CD14-positive monocyte (primary cell): ENCODE data around the gene CASS4. TPM values are rescaled to one million over a fixed set of nuclear protein-coding genes. Genes with fewer than 3 reads are reported as not detected.

Source experiments
- DNase-seq, 3 donors: peaks; one replicate each; pipeline ENCODE4 v3.0.0-alpha.2; 2011 to 2022
- H2AFZ ChIP-seq: 2 replicates; pipeline ENCODE4 v1.6.0; 2012; ENCODE audit warnings: mild to moderate bottlenecking, low read depth, low read length, inconsistent platforms; ENCODE audit not compliant: insufficient read depth, poor library complexity, severe bottlenecking
- H3K27ac ChIP-seq, 2 donors: 1 replicate in 1 of 2; 2 replicates in 1 of 2; pipeline ENCODE4 v1.5.1; 2012 to 2013; ENCODE audit warnings: low read length in 2 of 2, control low read depth in 1 of 2, inconsistent platforms in 1 of 2, low read depth in 1 of 2, mild to moderate bottlenecking in 1 of 2
- H3K27me3 ChIP-seq, 2 donors: one replicate each; pipeline versions ENCODE4 v1.6.0 to v1.6.1; 2011 to 2013; ENCODE audit warnings: low read length in 2 of 2; ENCODE audit not compliant: control insufficient read depth in 2 of 2, insufficient read depth in 2 of 2
- H3K36me3 ChIP-seq, 2 donors: replicated peaks in 1 of 2; 1 replicate in 1 of 2; 2 replicates in 1 of 2; pipeline versions ENCODE4 v1.5.1 to v1.6.1; 2012 to 2013; ENCODE audit warnings: low read length in 2 of 2, control low read depth in 1 of 2, inconsistent platforms in 1 of 2, mild to moderate bottlenecking in 1 of 2; ENCODE audit not compliant: insufficient read depth in 2 of 2, control insufficient read depth in 1 of 2
- H3K4me1 ChIP-seq, 2 donors: 1 replicate in 1 of 2; 2 replicates in 1 of 2; pipeline versions ENCODE4 v1.5.1 to v1.6.1; 2012 to 2013; ENCODE audit warnings: low read length in 2 of 2, control low read depth in 1 of 2, inconsistent platforms in 1 of 2, mild to moderate bottlenecking in 1 of 2, moderate library complexity in 1 of 2; ENCODE audit not compliant: insufficient read depth in 2 of 2, control insufficient read depth in 1 of 2
- H3K4me2 ChIP-seq: replicated peaks from 2 replicates; pipeline ENCODE3; 2012; ENCODE audit warnings: low read length, moderate library complexity, mild to moderate bottlenecking; ENCODE audit not compliant: poor library complexity, severe bottlenecking; ENCODE audit errors: extremely low read depth
- H3K4me3 ChIP-seq, 3 experiments: fragments of 200-600 bp in 1 of 3; sonication (generic) in 1 of 3; replicated peaks in 1 of 3; 1 replicate in 2 of 3; 2 replicates in 1 of 3; pipeline ENCODE4 v1.5.1; 2011 to 2013; ENCODE audit warnings: low read length in 3 of 3, mild to moderate bottlenecking in 3 of 3, control low read depth in 2 of 3, low read depth in 2 of 3, inconsistent platforms in 1 of 3, moderate library complexity in 1 of 3
- H3K79me2 ChIP-seq: 2 replicates; pipeline ENCODE4 v1.6.0; 2012; ENCODE audit warnings: mild to moderate bottlenecking, control low read depth, inconsistent platforms, low read length, moderate library complexity; ENCODE audit not compliant: insufficient read depth
- H3K9ac ChIP-seq: 2 replicates; pipeline ENCODE4 v1.6.0; 2017; ENCODE audit warnings: low read length, mild to moderate bottlenecking; ENCODE audit not compliant: insufficient read depth, poor library complexity, severe bottlenecking
- H3K9me3 ChIP-seq, 2 donors: replicated peaks in 1 of 2; 1 replicate in 1 of 2; 2 replicates in 1 of 2; pipeline versions ENCODE4 v1.5.1 to v1.6.1; 2012 to 2013; ENCODE audit warnings: low read length in 2 of 2, control low read depth in 1 of 2; ENCODE audit not compliant: control insufficient read depth in 1 of 2, insufficient read depth in 1 of 2
- H4K20me1 ChIP-seq: 2 replicates; pipeline ENCODE4 v1.6.0; 2012; ENCODE audit warnings: mild to moderate bottlenecking, low read length, control low read depth, moderate library complexity; ENCODE audit not compliant: insufficient read depth
- H3K27ac Mint-ChIP-seq, 7 donors: one replicate each; pipeline ENCODE4 v1.8.0; 2020; ENCODE audit warnings: mild to moderate bottlenecking in 7 of 7, mixed read lengths in 7 of 7, moderate library complexity in 6 of 7, inconsistent platforms in 2 of 7
- H3K27me3 Mint-ChIP-seq, 3 donors: one replicate each; pipeline ENCODE4 v1.8.0; 2021 to 2022; ENCODE audit warnings: low read depth in 3 of 3, mild to moderate bottlenecking in 3 of 3, mixed read lengths in 3 of 3, moderate library complexity in 3 of 3, inconsistent platforms in 1 of 3
- H3K36me3 Mint-ChIP-seq, 2 donors: one replicate each; pipeline ENCODE4 v1.8.0; 2020; ENCODE audit warnings: mixed read lengths in 2 of 2, inconsistent platforms in 1 of 2, mild to moderate bottlenecking in 1 of 2
- H3K4me1 Mint-ChIP-seq: one replicate; pipeline ENCODE4 v1.8.0; 2020; ENCODE audit warnings: mild to moderate bottlenecking, mixed read lengths
- H3K4me3 Mint-ChIP-seq, 2 donors: one replicate each; pipeline ENCODE4 v1.8.0; 2020; ENCODE audit warnings: mild to moderate bottlenecking in 2 of 2, mixed read lengths in 2 of 2, moderate library complexity in 1 of 2
- H3K9me3 Mint-ChIP-seq, 7 donors: one replicate each; pipeline ENCODE4 v1.8.0; 2020 to 2022; ENCODE audit warnings: mixed read lengths in 7 of 7, mild to moderate bottlenecking in 6 of 7, moderate library complexity in 6 of 7, inconsistent platforms in 2 of 7
- WGBS: methylation state at CpG from one replicate; pipeline ENCODE4 v1.1.5; 2013; ENCODE audit warnings: missing lambda C conversion rate; ENCODE audit not compliant: insufficient coverage; 5-methylcytosine and 5-hydroxymethylcytosine counted together
- intact Hi-C, 2 donors: fragments of 100-400 bp; cut with micrococcal nuclease; formaldehyde crosslinking; loops; one replicate each; pipeline versions ENCODE4 v1.15.0 to v1.15.1; 2023
- polyA plus RNA-seq, 3 donors: library from polyadenylated mRNA; depleted of rRNA in 1 of 3; unstranded in 2 of 3; stranded (reverse) in 1 of 3; fragments of 300-500 nt in 2 of 3; fragments of >200 nt in 1 of 3; fragmentation: Illumina TruSeq in 2 of 3; gene quantifications; 1 replicate in 2 of 3; 2 replicates in 1 of 3; pipeline ENCODE4 v1.2.3, GENCODE V29; 2012 to 2021
- TF ChIP-seq, protein P1 (sequence below): fragments of 200-600 bp; IDR thresholded peaks from one replicate; pipeline ENCODE4 v1.8.0; 2022; ENCODE audit warnings: antibody characterized with exemption, mild to moderate bottlenecking

Gene CASS4
- polyA plus RNA-seq, 3 donors, result 1.9 to 7.4 (median 6.1) TPM

DNA sequence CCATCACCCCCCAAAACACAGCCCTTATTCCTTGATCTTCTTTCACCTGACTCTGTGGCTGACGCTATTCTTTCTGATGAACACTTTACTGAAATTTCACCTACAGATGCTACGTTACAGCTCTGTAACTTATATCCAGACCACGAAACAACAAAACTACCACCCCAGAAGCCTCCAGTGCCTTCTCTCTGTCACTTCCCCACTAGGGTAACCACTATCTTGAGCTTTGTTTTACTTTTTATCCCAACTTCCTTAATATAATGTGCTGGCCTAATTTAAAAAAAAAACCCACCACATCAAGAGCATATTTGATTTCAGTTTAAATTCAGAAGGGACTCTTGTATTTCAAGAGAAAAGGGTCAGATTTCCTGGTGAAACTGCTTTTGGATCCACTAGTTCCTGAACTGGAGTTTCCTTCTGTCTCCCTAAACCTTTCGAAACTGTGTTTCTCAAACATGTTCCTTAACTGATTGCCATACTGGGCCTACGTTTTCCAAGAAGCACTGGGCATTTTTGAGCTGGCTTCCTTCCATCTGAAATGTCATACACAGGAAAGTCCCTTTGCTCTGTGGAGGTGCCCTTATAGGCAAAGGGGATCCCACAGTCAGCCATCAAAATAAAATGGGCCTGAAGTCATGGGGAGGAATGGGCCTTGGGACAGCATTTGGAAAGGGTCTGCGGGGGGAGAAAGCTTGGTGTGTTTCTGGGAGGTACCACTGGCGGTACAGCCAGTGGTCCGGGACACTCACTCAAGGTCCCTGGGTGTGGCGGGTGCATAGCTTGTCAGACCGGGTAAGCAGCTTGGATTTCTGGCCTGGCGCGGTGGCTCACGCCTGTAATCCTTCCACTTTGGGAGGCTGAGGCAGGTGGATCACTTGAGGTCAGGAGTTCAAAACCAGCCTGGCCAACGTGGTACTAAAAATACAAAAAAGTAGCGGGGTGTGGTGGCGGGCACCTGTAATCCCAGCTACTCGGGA is 30.6 kb downstream of the CASS4 start:
- Histone ChIP-seq H3K79me2 (no peaks in the 10 kb centered on the region), H3K4me2 (no peak overlapping the region), H3K27me3 (no peaks in the 10 kb centered on the region), H4K20me1 (no peaks in the 10 kb centered on the region), H3K4me1 (peaks cover 3 to 14% of the 10 kb centered on the region in 2 donors), H2AFZ (no peak overlapping the region), H3K9me3 (no peaks in the 10 kb centered on the region), H3K36me3 (peaks cover under 1 to 13% of the 10 kb centered on the region in 2 donors), H3K9ac (peak overlapping the region; percentile 21), H3K4me3 (no peak overlapping the region), H3K27ac (peak overlapping the region in 1 of 2 donors; percentile 24)
- TF ChIP-seq, protein P1, sequence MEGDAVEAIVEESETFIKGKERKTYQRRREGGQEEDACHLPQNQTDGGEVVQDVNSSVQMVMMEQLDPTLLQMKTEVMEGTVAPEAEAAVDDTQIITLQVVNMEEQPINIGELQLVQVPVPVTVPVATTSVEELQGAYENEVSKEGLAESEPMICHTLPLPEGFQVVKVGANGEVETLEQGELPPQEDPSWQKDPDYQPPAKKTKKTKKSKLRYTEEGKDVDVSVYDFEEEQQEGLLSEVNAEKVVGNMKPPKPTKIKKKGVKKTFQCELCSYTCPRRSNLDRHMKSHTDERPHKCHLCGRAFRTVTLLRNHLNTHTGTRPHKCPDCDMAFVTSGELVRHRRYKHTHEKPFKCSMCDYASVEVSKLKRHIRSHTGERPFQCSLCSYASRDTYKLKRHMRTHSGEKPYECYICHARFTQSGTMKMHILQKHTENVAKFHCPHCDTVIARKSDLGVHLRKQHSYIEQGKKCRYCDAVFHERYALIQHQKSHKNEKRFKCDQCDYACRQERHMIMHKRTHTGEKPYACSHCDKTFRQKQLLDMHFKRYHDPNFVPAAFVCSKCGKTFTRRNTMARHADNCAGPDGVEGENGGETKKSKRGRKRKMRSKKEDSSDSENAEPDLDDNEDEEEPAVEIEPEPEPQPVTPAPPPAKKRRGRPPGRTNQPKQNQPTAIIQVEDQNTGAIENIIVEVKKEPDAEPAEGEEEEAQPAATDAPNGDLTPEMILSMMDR, result no peak
- intact Hi-C loops, result no loop called here
- Mint-ChIP-seq H3K36me3 (peaks cover 21 to 44% of the 10 kb centered on the region in 2 donors), H3K4me1 (peaks cover 21% of the 10 kb centered on the region), H3K9me3 (peaks cover 0 to 2% (median 0%) of the 10 kb centered on the region in 7 donors), H3K27ac (peak overlapping the region in 5 of 7 donors; percentile 0 to 85 (median 73)), H3K27me3 (peaks cover 3 to 32% (median 7%) of the 10 kb centered on the region in 3 donors), H3K4me3 (peak overlapping the region in 1 of 2 donors; percentile 81)
- DNase-seq, result peak in 1 of 3 donors; percentile 62
- WGBS, result 76% methylated on average over 17 of the region's 17 CpGs

DNA sequence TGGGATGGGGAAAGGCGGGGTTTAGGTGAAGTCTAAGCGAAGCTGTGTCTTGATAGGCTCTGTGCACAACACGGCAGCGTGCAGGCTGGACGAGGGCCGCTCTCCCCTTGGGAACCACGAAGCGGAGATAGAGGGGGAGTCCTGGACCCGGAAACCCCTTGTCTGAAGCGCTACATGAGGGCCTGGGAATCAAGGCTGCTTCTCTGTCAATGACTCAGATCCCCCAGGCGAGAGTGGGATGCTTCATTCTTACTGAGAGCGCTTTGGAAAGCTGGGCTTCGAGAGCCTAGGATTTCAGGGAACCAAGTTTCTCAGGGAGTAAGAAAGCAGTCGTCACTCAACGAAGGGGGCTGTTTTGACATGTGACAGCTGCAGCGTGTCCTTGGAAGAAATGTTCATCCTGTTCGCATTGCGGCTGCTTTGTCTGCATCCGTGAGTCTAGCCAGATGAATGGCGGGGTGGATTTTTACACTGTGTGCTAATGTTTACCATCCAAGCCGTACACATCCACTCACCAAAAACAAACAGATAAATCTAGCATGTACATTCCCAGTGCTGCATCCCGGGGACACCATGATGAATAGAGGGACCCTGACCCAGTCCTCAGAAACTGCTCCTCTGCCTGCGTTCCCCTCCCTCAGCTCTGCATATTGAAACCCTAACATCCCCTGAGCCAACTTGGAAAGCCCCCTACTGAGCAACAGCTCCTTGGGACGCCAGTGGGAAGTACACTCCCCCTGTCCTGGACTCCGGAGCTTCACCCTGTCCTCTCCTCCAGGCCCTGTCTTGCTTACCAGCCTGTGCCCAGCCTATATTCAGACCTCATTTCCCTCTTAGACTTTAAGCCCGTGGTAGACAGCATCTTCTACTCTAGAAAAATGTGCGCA is 31.8 kb downstream of the CASS4 start:
- intact Hi-C loops, result no loop called here
- peaks cover 21% of the 10 kb centered on the region for H3K4me1 Mint-ChIP-seq
- no peak overlapping the region for H3K27ac ChIP-seq

More for the DNA sequence above, 31.8 kb downstream of the CASS4 start:
- Mint-ChIP-seq H3K36me3 (peaks cover 17 to 34% of the 10 kb centered on the region in 2 donors), H3K27me3 (peaks cover 6 to 29% (median 6%) of the 10 kb centered on the region in 3 donors), H3K9me3 (no peaks in the 10 kb centered on the region), H3K27ac (peak overlapping the region in 2 of 7 donors; percentile 64 to 78), H3K4me3 (peak overlapping the region; percentile 21 to 65)
- H3K27me3 ChIP-seq, result no peaks in the 10 kb centered on the region
- no peak overlapping the region for H2AFZ ChIP-seq
- no peaks in the 10 kb centered on the region for H3K79me2 ChIP-seq
- no peaks in the 10 kb centered on the region for H3K9me3 ChIP-seq
- 95% methylated on average over 23 of the region's 27 CpGs for WGBS
- H3K9ac ChIP-seq, result no peak overlapping the region
- TF ChIP-seq, protein P1, result no peak
- H4K20me1 ChIP-seq, result no peaks in the 10 kb centered on the region
- H3K4me1 ChIP-seq, result peaks cover 3 to 14% of the 10 kb centered on the region in 2 donors
- H3K4me3 ChIP-seq, result no peak overlapping the region
- H3K4me2 ChIP-seq, result no peak overlapping the region
- no peak for DNase-seq
- peaks cover 0 to 7% of the 10 kb centered on the region in 2 donors for H3K36me3 ChIP-seq
